Measurements from ENCODE around the gene ASB16.

Gene ASB16

GRCh38 chr17:44191369-44191768, 20.9 kb downstream of the ASB16 start:
- no peak for DNase-seq

- DNase-seq = no peak
Observed at GRCh38 chr17:44191941-44192496, 21.5 kb downstream of the ASB16 start.

- DNase-seq = no peak
Observed at GRCh38 chr17:44192750-44193149, 22.2 kb downstream of the ASB16 start.

- DNase-seq = no peak
Observed at GRCh38 chr17:44193326-44194084, 23.0 kb downstream of the ASB16 start.

GRCh38 chr17:44197107-44197506, 26.6 kb downstream of the ASB16 start:
- DNase-seq = no peak

- DNase-seq = peak; percentile 27
Observed at GRCh38 chr17:44197980-44198720, 27.6 kb downstream of the ASB16 start.

GRCh38 chr17:44198721-44199552, 28.4 kb downstream of the ASB16 start:
- DNase-seq = peak; percentile 10

GRCh38 chr17:44199553-44200477, 29.3 kb downstream of the ASB16 start, which contains the start of gene ATXN7L3:
ATXN7L3 (minus strand) TSS chr17:44199884; CDS start chr17:44198070, 1,814 bp downstream.
- DNase-seq = peak; percentile 96

GRCh38 chr17:44200478-44201155, 30.1 kb downstream of the ASB16 start:
- DNase-seq = no peak

GRCh38 chr17:44202756-44203155, 32.3 kb downstream of the ASB16 start:
- no peak for DNase-seq

GRCh38 chr17:44203731-44204440, 33.4 kb downstream of the ASB16 start:
- peak; percentile 30 for DNase-seq

- no peak for DNase-seq
Observed at GRCh38 chr17:44204441-44204882, 34.0 kb downstream of the ASB16 start.

GRCh38 chr17:44205962-44206824, 35.7 kb downstream of the ASB16 start:
- DNase-seq = no peak

GRCh38 chr17:44206825-44207155, 36.3 kb downstream of the ASB16 start:
- no peak for DNase-seq

- no peak for DNase-seq
Observed at GRCh38 chr17:44207319-44207718, 36.8 kb downstream of the ASB16 start.

- no peak for DNase-seq
Observed at GRCh38 chr17:44207743-44208142, 37.2 kb downstream of the ASB16 start.

GRCh38 chr17:44209786-44210341, 39.4 kb downstream of the ASB16 start:
- no peak for DNase-seq

- peak; percentile 86 for DNase-seq
Observed at GRCh38 chr17:44210342-44211192, 40.1 kb downstream of the ASB16 start.

Data from NCI-H2227 treated with DMSO at 0.1 percent for 48 hours (cell line).